Neural crest cell (in vitro differentiated cells): ENCODE measurements around the gene UBL4A. TPM values are rescaled to one million over a fixed set of nuclear protein-coding genes. Genes with fewer than 3 reads are reported as not detected.

Experiments
- DNase-seq: peaks from one replicate; pipeline ENCODE4 v3.0.0; 2021; ENCODE audit warnings: low read depth, mixed read lengths, low spot score
- H3K27ac Mint-ChIP-seq: one replicate; pipeline ENCODE4 v1.8.0; 2021; ENCODE audit warnings: mild to moderate bottlenecking, mixed read lengths; ENCODE audit not compliant: unreplicated experiment
- H3K27me3 Mint-ChIP-seq: 2 replicates; pipeline ENCODE4 v1.8.0; 2021; ENCODE audit warnings: low read depth, mild to moderate bottlenecking, mixed read lengths
- H3K36me3 Mint-ChIP-seq: 2 replicates; pipeline ENCODE4 v1.8.0; 2021; ENCODE audit warnings: low read depth, mild to moderate bottlenecking, mixed read lengths
- H3K4me1 Mint-ChIP-seq: 2 replicates; pipeline ENCODE4 v1.8.0; 2021; ENCODE audit warnings: mixed read lengths
- H3K4me3 Mint-ChIP-seq: one replicate; pipeline ENCODE4 v1.8.0; 2021; ENCODE audit warnings: mild to moderate bottlenecking, mixed read lengths
- H3K9me3 Mint-ChIP-seq: 2 replicates; pipeline ENCODE4 v1.8.0; 2021; ENCODE audit warnings: mixed read lengths
- CTCF ChIP-seq: fragments of 200-600 bp; sonication (generic); conservative IDR thresholded peaks from 2 replicates; pipeline ENCODE4 v1.5.0; 2021; ENCODE audit warnings: antibody characterized with exemption, mild to moderate bottlenecking
- total RNA-seq: library from RNA; stranded (reverse); gene quantifications from 2 replicates; pipeline ENCODE4 v1.2.1, GENCODE V29; 2021

Gene UBL4A
- total RNA-seq, 1 donor from 2014 or later: 39.2 TPM

- Mint-ChIP-seq H3K9me3 (no peaks in the 10 kb centered on the region), H3K27ac (no peak overlapping the region), H3K4me1 (peaks cover 30% of the 10 kb centered on the region), H3K4me3 (peak overlapping the region; percentile 72), H3K27me3 (no peaks in the 10 kb centered on the region), H3K36me3 (peaks cover 5% of the 10 kb centered on the region)
- DNase-seq: no peak
- TF ChIP-seq CTCF: no peak
Observed at GRCh38 chrX:154517101-154517781, 30.8 kb upstream of the UBL4A start.

GRCh38 chrX:154516656-154517100, 30.3 kb upstream of the UBL4A start:
- DNase-seq: no peak
- TF ChIP-seq CTCF: no peak
- peaks cover 30% of the 10 kb centered on the region for H3K4me1 Mint-ChIP-seq
- H3K36me3 Mint-ChIP-seq: peaks cover 5% of the 10 kb centered on the region
- peak overlapping the region; percentile 87 for H3K4me3 Mint-ChIP-seq
- H3K9me3 Mint-ChIP-seq: no peaks in the 10 kb centered on the region
- H3K27me3 Mint-ChIP-seq: no peaks in the 10 kb centered on the region
- H3K27ac Mint-ChIP-seq: peak overlapping the region; percentile 91

- peak within 1 kb of the TSS; percentile 87 for H3K4me3 Mint-ChIP-seq
Observed at GRCh38 chrX:154515966-154516655, 29.7 kb upstream of the UBL4A start, which contains the start of gene FAM3A. TSS of gene FAM3A (minus strand) at chrX:154516232. CDS start at chrX:154515772, 460 bp downstream.

GRCh38 chrX:154515090-154515965, 28.9 kb upstream of the UBL4A start:
- Mint-ChIP-seq H3K27ac (peak overlapping the region; percentile 19), H3K4me3 (peak overlapping the region; percentile 76), H3K27me3 (no peaks in the 10 kb centered on the region), H3K9me3 (no peaks in the 10 kb centered on the region), H3K36me3 (peaks cover 5% of the 10 kb centered on the region), H3K4me1 (peaks cover 30% of the 10 kb centered on the region)
- no peak for DNase-seq
- TF ChIP-seq CTCF: no peak

More at GRCh38 chrX:154515966-154516655, 29.7 kb upstream of the UBL4A start, which contains the start of gene FAM3A:
- DNase-seq: peak; percentile 84
- Mint-ChIP-seq H3K36me3 (peaks cover 5% of the 10 kb centered on the region), H3K27me3 (no peaks in the 10 kb centered on the region), H3K4me1 (peaks cover 30% of the 10 kb centered on the region), H3K27ac (peak within 1 kb of the TSS; percentile 91), H3K9me3 (no peaks in the 10 kb centered on the region)
- no peak for TF ChIP-seq CTCF

GRCh38 chrX:154513716-154514115, 27.3 kb upstream of the UBL4A start:
- H3K4me1 Mint-ChIP-seq: peaks cover 30% of the 10 kb centered on the region
- peaks cover 3% of the 10 kb centered on the region for H3K9me3 Mint-ChIP-seq
- H3K27ac Mint-ChIP-seq: no peak overlapping the region
- no peaks in the 10 kb centered on the region for H3K27me3 Mint-ChIP-seq
- no peak for TF ChIP-seq CTCF
- peak overlapping the region; percentile 72 for H3K4me3 Mint-ChIP-seq
- H3K36me3 Mint-ChIP-seq: peaks cover 15% of the 10 kb centered on the region
- no peak for DNase-seq
